Neutrophil (primary cell): ENCODE results near the gene CENPF.

Experiments used
- H3K27ac ChIP-seq: fragments of 200-600 bp; sonication (generic); 2 replicates; pipeline ENCODE4 v1.5.1; 2016; ENCODE audit warnings: mild to moderate bottlenecking, moderate library complexity
- H3K27me3 ChIP-seq: fragments of 200-600 bp; sonication (generic); 2 replicates; pipeline ENCODE4 v1.6.0; 2016; ENCODE audit warnings: mild to moderate bottlenecking
- H3K36me3 ChIP-seq: fragments of 200-600 bp; sonication (generic); 2 replicates; pipeline ENCODE4 v1.5.1; 2017
- H3K4me1 ChIP-seq, 2 experiments: fragments of 200-600 bp in 1 of 2; sonication (generic) in 1 of 2; 1 replicate in 1 of 2; 2 replicates in 1 of 2; pipeline versions ENCODE4 v1.5.1 to v1.6.1; 2013 to 2016; ENCODE audit warnings: low read depth in 1 of 2, low read length in 1 of 2, mild to moderate bottlenecking in 1 of 2, moderate library complexity in 1 of 2; ENCODE audit not compliant: control insufficient read depth in 1 of 2, insufficient read depth in 1 of 2
- H3K4me3 ChIP-seq, 2 experiments: fragments of 200-600 bp in 1 of 2; sonication (generic) in 1 of 2; 1 replicate in 1 of 2; 2 replicates in 1 of 2; pipeline ENCODE4 v1.5.1; 2013 to 2016; ENCODE audit warnings: low read depth in 1 of 2, low read length in 1 of 2, mild to moderate bottlenecking in 1 of 2, moderate library complexity in 1 of 2
- H3K9me3 ChIP-seq: fragments of 200-600 bp; sonication (generic); 2 replicates; pipeline ENCODE4 v1.5.1; 2016
- TF ChIP-seq, protein P1 (sequence below): fragments of 200-600 bp; sonication (generic); IDR thresholded peaks from 2 replicates; pipeline ENCODE4 v1.5.1; 2016; ENCODE audit warnings: antibody characterized with exemption

CENPF gene

DNA sequence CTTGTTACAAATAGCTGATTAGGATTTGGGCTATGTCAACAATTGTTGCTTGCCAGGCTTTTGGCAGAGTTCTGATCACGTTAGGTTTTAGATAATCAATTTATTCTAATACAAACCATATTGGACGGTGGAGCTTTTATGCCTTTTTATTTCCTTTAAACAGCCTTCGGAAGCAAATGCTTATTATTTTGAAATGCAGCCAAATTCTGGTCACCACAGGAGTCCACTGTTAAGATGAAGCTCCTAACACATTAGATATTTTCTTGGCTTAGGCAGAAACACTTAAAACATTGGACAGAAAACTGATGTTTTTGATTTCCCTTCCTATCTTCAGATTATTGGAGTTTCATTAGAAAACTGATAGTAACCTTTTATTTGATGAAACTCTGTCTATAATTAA lies 82.9 kb downstream of the CENPF start:
- Histone ChIP-seq H3K4me3 (no peak overlapping the region), H3K36me3 (no peaks in the 10 kb centered on the region), H3K27me3 (no peaks in the 10 kb centered on the region), H3K4me1 (no peaks in the 10 kb centered on the region), H3K9me3 (no peaks in the 10 kb centered on the region), H3K27ac (no peak overlapping the region)
- TF ChIP-seq, protein P1, sequence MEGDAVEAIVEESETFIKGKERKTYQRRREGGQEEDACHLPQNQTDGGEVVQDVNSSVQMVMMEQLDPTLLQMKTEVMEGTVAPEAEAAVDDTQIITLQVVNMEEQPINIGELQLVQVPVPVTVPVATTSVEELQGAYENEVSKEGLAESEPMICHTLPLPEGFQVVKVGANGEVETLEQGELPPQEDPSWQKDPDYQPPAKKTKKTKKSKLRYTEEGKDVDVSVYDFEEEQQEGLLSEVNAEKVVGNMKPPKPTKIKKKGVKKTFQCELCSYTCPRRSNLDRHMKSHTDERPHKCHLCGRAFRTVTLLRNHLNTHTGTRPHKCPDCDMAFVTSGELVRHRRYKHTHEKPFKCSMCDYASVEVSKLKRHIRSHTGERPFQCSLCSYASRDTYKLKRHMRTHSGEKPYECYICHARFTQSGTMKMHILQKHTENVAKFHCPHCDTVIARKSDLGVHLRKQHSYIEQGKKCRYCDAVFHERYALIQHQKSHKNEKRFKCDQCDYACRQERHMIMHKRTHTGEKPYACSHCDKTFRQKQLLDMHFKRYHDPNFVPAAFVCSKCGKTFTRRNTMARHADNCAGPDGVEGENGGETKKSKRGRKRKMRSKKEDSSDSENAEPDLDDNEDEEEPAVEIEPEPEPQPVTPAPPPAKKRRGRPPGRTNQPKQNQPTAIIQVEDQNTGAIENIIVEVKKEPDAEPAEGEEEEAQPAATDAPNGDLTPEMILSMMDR, result no peak

- H3K9me3 ChIP-seq, result no peaks in the 10 kb centered on the region
- no peak overlapping the region for H3K27ac ChIP-seq
- no peaks in the 10 kb centered on the region for H3K4me1 ChIP-seq
- no peaks in the 10 kb centered on the region for H3K27me3 ChIP-seq
- H3K36me3 ChIP-seq, result no peaks in the 10 kb centered on the region
- no peak overlapping the region for H3K4me3 ChIP-seq
- TF ChIP-seq, protein P1, result no peak
Observed at GRCh38 chr1:214686497-214686896, 83.5 kb downstream of the CENPF start.

- no peak overlapping the region for H3K4me3 ChIP-seq
- no peaks in the 10 kb centered on the region for H3K4me1 ChIP-seq
- H3K27me3 ChIP-seq, result no peaks in the 10 kb centered on the region
- H3K36me3 ChIP-seq, result no peaks in the 10 kb centered on the region
- no peak overlapping the region for H3K27ac ChIP-seq
- TF ChIP-seq, protein P1, result no peak
- H3K9me3 ChIP-seq, result no peaks in the 10 kb centered on the region
Observed at GRCh38 chr1:214688891-214689290, 85.9 kb downstream of the CENPF start.

DNA sequence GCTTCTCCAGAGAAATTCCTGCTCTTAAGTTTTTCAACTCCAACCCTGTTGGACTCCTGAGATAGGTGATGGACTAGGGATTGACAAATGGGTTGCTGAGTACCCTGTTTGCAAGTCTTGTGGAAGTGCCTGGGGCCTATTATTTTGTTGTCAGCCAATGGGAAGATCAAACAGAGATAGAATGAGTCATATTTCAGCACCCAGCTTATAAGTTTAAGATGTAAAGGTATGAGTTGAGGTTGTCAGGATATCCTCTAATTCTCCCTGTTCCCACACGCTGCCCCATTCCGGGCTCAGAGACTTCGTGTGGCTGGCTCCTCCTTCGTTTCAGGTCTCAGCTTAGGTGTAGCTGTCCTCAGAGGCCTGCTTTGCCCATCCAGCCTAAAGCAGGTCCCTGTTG lies 91.8 kb downstream of the CENPF start:
- Histone ChIP-seq H3K36me3 (no peaks in the 10 kb centered on the region), H3K4me1 (no peaks in the 10 kb centered on the region), H3K9me3 (no peaks in the 10 kb centered on the region), H3K27me3 (no peaks in the 10 kb centered on the region), H3K4me3 (no peak overlapping the region), H3K27ac (no peak overlapping the region)
- TF ChIP-seq, protein P1, result no peak

DNA sequence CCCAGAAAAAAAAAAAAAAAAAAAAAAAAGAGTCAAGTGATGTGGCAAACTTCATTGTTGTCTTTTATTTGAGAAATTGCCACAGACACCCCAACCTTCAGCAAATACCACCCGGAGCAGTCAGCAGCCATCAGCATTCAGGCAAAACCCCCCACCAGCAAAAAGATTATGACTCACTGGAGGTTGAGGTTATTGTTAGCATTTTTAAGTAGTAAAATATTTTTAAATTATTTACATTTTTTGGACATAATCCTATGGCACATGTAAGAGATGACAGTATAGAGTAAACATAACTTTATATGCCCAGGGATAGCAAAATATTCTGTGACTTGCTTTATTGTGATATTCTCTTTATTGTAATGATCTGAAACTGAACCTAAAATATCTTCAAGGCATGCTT lies 95.6 kb downstream of the CENPF start:
- Histone ChIP-seq H3K4me1 (no peaks in the 10 kb centered on the region), H3K4me3 (no peak overlapping the region), H3K27ac (no peak overlapping the region), H3K36me3 (no peaks in the 10 kb centered on the region), H3K9me3 (no peaks in the 10 kb centered on the region), H3K27me3 (no peaks in the 10 kb centered on the region)
- TF ChIP-seq, protein P1, result no peak

- Histone ChIP-seq H3K27me3 (no peaks in the 10 kb centered on the region), H3K4me3 (no peak overlapping the region), H3K36me3 (no peaks in the 10 kb centered on the region), H3K27ac (no peak overlapping the region), H3K4me1 (no peaks in the 10 kb centered on the region), H3K9me3 (no peaks in the 10 kb centered on the region)
- TF ChIP-seq, protein P1, result no peak
Observed at GRCh38 chr1:214700437-214700836, 97.4 kb downstream of the CENPF start.
